OCI-LY1 (cell line): ENCODE results near the gene ABCA4.

Experiments
- H2AFZ ChIP-seq: fragments of 200-600 bp; sonication (generic), shearing (Covaris generic); 2 replicates; pipeline ENCODE4 v1.6.0; 2014; ENCODE audit warnings: antibody characterized with exemption, mild to moderate bottlenecking, low read length
- H3F3A ChIP-seq: fragments of 200-600 bp; sonication (generic), shearing (Covaris generic); 2 replicates; pipeline ENCODE4 v1.6.0; 2014; ENCODE audit warnings: mild to moderate bottlenecking, antibody characterized with exemption, low read length, moderate library complexity; ENCODE audit not compliant: insufficient read depth
- H3K27ac ChIP-seq: fragments of 200-600 bp; sonication (generic); 2 replicates; pipeline ENCODE4 v1.5.1; 2014; ENCODE audit warnings: low read length, mixed run types, mild to moderate bottlenecking, low read depth; ENCODE audit not compliant: poor library complexity, severe bottlenecking
- H3K27me3 ChIP-seq: fragments of 200-600 bp; sonication (generic); 2 replicates; pipeline ENCODE4 v1.6.0; 2014; ENCODE audit warnings: antibody characterized with exemption, mild to moderate bottlenecking, low read length, moderate library complexity; ENCODE audit not compliant: insufficient read depth
- H3K36me3 ChIP-seq: fragments of 200-600 bp; sonication (generic); 2 replicates; pipeline ENCODE4 v1.6.1; 2014; ENCODE audit warnings: mild to moderate bottlenecking, antibody characterized with exemption, low read length, moderate library complexity, mixed read lengths; ENCODE audit not compliant: insufficient read depth
- H3K4me1 ChIP-seq: fragments of 200-600 bp; sonication (generic); 2 replicates; pipeline ENCODE4 v1.5.1; 2014; ENCODE audit warnings: mild to moderate bottlenecking, low read length, moderate library complexity; ENCODE audit not compliant: insufficient read depth, severe bottlenecking
- H3K4me2 ChIP-seq: fragments of 200-600 bp; sonication (generic), shearing (Covaris generic); 2 replicates; pipeline ENCODE4 v1.6.1; 2014; ENCODE audit warnings: low read length
- H3K4me3 ChIP-seq: fragments of 200-600 bp; sonication (generic); 2 replicates; pipeline ENCODE4 v1.5.1; 2014; ENCODE audit warnings: low read length, low read depth, mild to moderate bottlenecking, mixed read lengths; ENCODE audit not compliant: poor library complexity, severe bottlenecking
- H3K79me2 ChIP-seq: fragments of 200-600 bp; shearing (Covaris generic); 2 replicates; pipeline ENCODE4 v1.6.1; 2016; ENCODE audit warnings: mixed run types, low read length, mixed read lengths; ENCODE audit not compliant: insufficient read depth
- H3K9ac ChIP-seq: fragments of 200-600 bp; sonication (generic), shearing (Covaris generic); 2 replicates; pipeline ENCODE4 v1.6.1; 2014; ENCODE audit warnings: mild to moderate bottlenecking, low read length, mixed read lengths
- H3K9me2 ChIP-seq: fragments of 200-600 bp; sonication (generic), shearing (Covaris generic); 2 replicates; pipeline ENCODE4 v1.6.1; 2014; ENCODE audit warnings: low read depth, mild to moderate bottlenecking, low read length, mixed read lengths
- H3K9me3 ChIP-seq: fragments of 200-600 bp; shearing (Covaris generic); 2 replicates; pipeline ENCODE4 v1.6.1; 2014; ENCODE audit warnings: low read length, mixed read lengths
- H4K20me1 ChIP-seq: fragments of 200-600 bp; sonication (generic), shearing (Covaris generic); 2 replicates; pipeline ENCODE4 v1.6.0; 2016; ENCODE audit warnings: mild to moderate bottlenecking, low read length; ENCODE audit not compliant: insufficient read depth
- EZH2 ChIP-seq: fragments of 200-600 bp; sonication (generic), shearing (Covaris generic); IDR thresholded peaks from 2 replicates; pipeline ENCODE4 v1.8.0; 2017; ENCODE audit warnings: borderline replicate concordance, mixed run types, mild to moderate bottlenecking, antibody characterized with exemption, low read length, moderate library complexity, mixed read lengths
- TF ChIP-seq, protein P1 (sequence below): fragments of 200-600 bp; sonication (generic), shearing (Covaris generic); IDR thresholded peaks from 2 replicates; pipeline ENCODE4 v1.5.1; 2017; ENCODE audit warnings: mild to moderate bottlenecking, antibody characterized with exemption, low read length, moderate library complexity, mixed read lengths

ABCA4 gene

GRCh38 chr1:94132111-94132510 is 11.2 kb upstream of the ABCA4 start:
- no peak overlapping the region for H3K4me3 ChIP-seq
- H3K4me1 ChIP-seq: no peaks in the 10 kb centered on the region
- no peak overlapping the region for H2AFZ ChIP-seq
- no peaks in the 10 kb centered on the region for H3K79me2 ChIP-seq
- no peak overlapping the region for H3K4me2 ChIP-seq
- no peak overlapping the region for H3K27ac ChIP-seq
- H3K9ac ChIP-seq: no peak overlapping the region
- no peaks in the 10 kb centered on the region for H3K36me3 ChIP-seq
- H4K20me1 ChIP-seq: no peaks in the 10 kb centered on the region
- H3K9me3 ChIP-seq: no peaks in the 10 kb centered on the region
- no peaks in the 10 kb centered on the region for H3K27me3 ChIP-seq
- no peaks in the 10 kb centered on the region for H3F3A ChIP-seq
- no peak for TF ChIP-seq EZH2
- TF ChIP-seq, protein P1, sequence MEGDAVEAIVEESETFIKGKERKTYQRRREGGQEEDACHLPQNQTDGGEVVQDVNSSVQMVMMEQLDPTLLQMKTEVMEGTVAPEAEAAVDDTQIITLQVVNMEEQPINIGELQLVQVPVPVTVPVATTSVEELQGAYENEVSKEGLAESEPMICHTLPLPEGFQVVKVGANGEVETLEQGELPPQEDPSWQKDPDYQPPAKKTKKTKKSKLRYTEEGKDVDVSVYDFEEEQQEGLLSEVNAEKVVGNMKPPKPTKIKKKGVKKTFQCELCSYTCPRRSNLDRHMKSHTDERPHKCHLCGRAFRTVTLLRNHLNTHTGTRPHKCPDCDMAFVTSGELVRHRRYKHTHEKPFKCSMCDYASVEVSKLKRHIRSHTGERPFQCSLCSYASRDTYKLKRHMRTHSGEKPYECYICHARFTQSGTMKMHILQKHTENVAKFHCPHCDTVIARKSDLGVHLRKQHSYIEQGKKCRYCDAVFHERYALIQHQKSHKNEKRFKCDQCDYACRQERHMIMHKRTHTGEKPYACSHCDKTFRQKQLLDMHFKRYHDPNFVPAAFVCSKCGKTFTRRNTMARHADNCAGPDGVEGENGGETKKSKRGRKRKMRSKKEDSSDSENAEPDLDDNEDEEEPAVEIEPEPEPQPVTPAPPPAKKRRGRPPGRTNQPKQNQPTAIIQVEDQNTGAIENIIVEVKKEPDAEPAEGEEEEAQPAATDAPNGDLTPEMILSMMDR: no peak
- no peaks in the 10 kb centered on the region for H3K9me2 ChIP-seq

- Histone ChIP-seq H3K4me2 (no peak overlapping the region), H3K9me2 (no peaks in the 10 kb centered on the region), H3K36me3 (no peaks in the 10 kb centered on the region), H3K27me3 (no peaks in the 10 kb centered on the region), H3K4me3 (no peak overlapping the region), H3K9me3 (no peaks in the 10 kb centered on the region), H2AFZ (no peak overlapping the region), H3F3A (no peaks in the 10 kb centered on the region), H3K27ac (no peak overlapping the region), H3K4me1 (no peaks in the 10 kb centered on the region), H3K9ac (no peak overlapping the region), H4K20me1 (no peaks in the 10 kb centered on the region), H3K79me2 (no peaks in the 10 kb centered on the region)
- no peak for TF ChIP-seq EZH2
- TF ChIP-seq, protein P1: no peak
Observed at GRCh38 chr1:94130851-94131595, 10.1 kb upstream of the ABCA4 start.

GRCh38 chr1:94126651-94127050 is 5.7 kb upstream of the ABCA4 start:
- Histone ChIP-seq H3K4me3 (no peak overlapping the region), H3K27ac (no peak overlapping the region), H2AFZ (no peak overlapping the region), H3K4me1 (no peaks in the 10 kb centered on the region), H4K20me1 (no peaks in the 10 kb centered on the region), H3F3A (no peaks in the 10 kb centered on the region), H3K4me2 (no peak overlapping the region), H3K36me3 (no peaks in the 10 kb centered on the region), H3K9me3 (no peaks in the 10 kb centered on the region), H3K27me3 (no peaks in the 10 kb centered on the region), H3K9ac (no peak overlapping the region), H3K9me2 (no peaks in the 10 kb centered on the region), H3K79me2 (no peaks in the 10 kb centered on the region)
- TF ChIP-seq EZH2: no peak
- TF ChIP-seq, protein P1: no peak
